Neural progenitor cell (in vitro differentiated cells): ENCODE results near the gene GPATCH1. TPM values are rescaled to one million over a fixed set of nuclear protein-coding genes. Genes with fewer than 3 reads are reported as not detected.
A peak's percentile ranks its signal among the peaks of the same experiment; 100 is the strongest.

Experiments used
- DNase-seq: peaks from one replicate; pipeline ENCODE4 v3.0.0-alpha.2; 2016; ENCODE audit warnings: low spot score
- H2AFZ ChIP-seq: fragments of 200-600 bp; sonication (generic); replicated peaks from 2 replicates; pipeline ENCODE4 v1.6.1; 2016; ENCODE audit warnings: antibody characterized with exemption
- H3F3A ChIP-seq: fragments of 200-600 bp; sonication (generic); 2 replicates; pipeline ENCODE4 v1.6.1; 2016; ENCODE audit warnings: antibody characterized with exemption, low read depth
- H3K27ac ChIP-seq: fragments of 200-600 bp; sonication (generic); 2 replicates; pipeline ENCODE4 v1.5.1; 2016; ENCODE audit warnings: mild to moderate bottlenecking
- H3K27me3 ChIP-seq: fragments of 200-600 bp; sonication (generic); 2 replicates; pipeline ENCODE4 v1.6.1; 2016; ENCODE audit warnings: mild to moderate bottlenecking, moderate library complexity
- H3K36me3 ChIP-seq: fragments of 200-600 bp; sonication (generic); 2 replicates; pipeline ENCODE4 v1.5.1; 2016
- H3K4me1 ChIP-seq: fragments of 200-600 bp; sonication (generic); 2 replicates; pipeline ENCODE4 v1.6.1; 2016; ENCODE audit warnings: mixed run types
- H3K4me2 ChIP-seq: fragments of 200-600 bp; sonication (generic); 2 replicates; pipeline ENCODE4 v1.6.1; 2016
- H3K4me3 ChIP-seq: fragments of 200-600 bp; sonication (generic); 2 replicates; pipeline ENCODE4 v1.5.1; 2016
- H3K79me2 ChIP-seq: fragments of 200-600 bp; sonication (generic); 2 replicates; pipeline ENCODE4 v1.6.1; 2016; ENCODE audit warnings: low read depth
- H3K9ac ChIP-seq: fragments of 200-600 bp; sonication (generic); 2 replicates; pipeline ENCODE4 v1.6.1; 2016
- H3K9me3 ChIP-seq: fragments of 200-600 bp; sonication (generic); 2 replicates; pipeline ENCODE4 v1.5.1; 2016; ENCODE audit warnings: low read depth
- H4K20me1 ChIP-seq: fragments of 200-600 bp; sonication (generic); 2 replicates; pipeline ENCODE4 v1.6.1; 2016; ENCODE audit warnings: low read depth
- H3K27ac Mint-ChIP-seq: 3 replicates; pipeline ENCODE4 v1.8.0; 2021; ENCODE audit warnings: mixed read lengths
- H3K27me3 Mint-ChIP-seq: 2 replicates; pipeline ENCODE4 v1.8.0; 2022; ENCODE audit warnings: low read depth, mild to moderate bottlenecking, inconsistent platforms, moderate library complexity, mixed read lengths; ENCODE audit not compliant: insufficient read depth
- H3K36me3 Mint-ChIP-seq: 3 replicates; pipeline ENCODE4 v1.8.0; 2021; ENCODE audit warnings: mixed read lengths
- H3K4me1 Mint-ChIP-seq: 3 replicates; pipeline ENCODE4 v1.8.0; 2021; ENCODE audit warnings: mixed read lengths
- H3K4me3 Mint-ChIP-seq: 3 replicates; pipeline ENCODE4 v1.8.0; 2021; ENCODE audit warnings: mild to moderate bottlenecking, moderate library complexity, mixed read lengths
- H3K9me3 Mint-ChIP-seq: 3 replicates; pipeline ENCODE4 v1.8.0; 2020; ENCODE audit warnings: mixed read lengths
- CTCF ChIP-seq: fragments of 200-600 bp; sonication (generic); IDR thresholded peaks from 2 replicates; pipeline ENCODE4 v1.5.1; 2017; ENCODE audit warnings: antibody characterized with exemption, mild to moderate bottlenecking
- EZH2 ChIP-seq: fragments of 200-600 bp; sonication (generic); IDR thresholded peaks from 2 replicates; pipeline ENCODE4 v1.6.1; 2017; ENCODE audit warnings: antibody characterized with exemption, mild to moderate bottlenecking, moderate library complexity
- EZH2phosphoT487 ChIP-seq: fragments of 200-600 bp; sonication (generic); IDR thresholded peaks from 2 replicates; pipeline ENCODE4 v1.6.1; 2017; ENCODE audit warnings: antibody characterized with exemption
- total RNA-seq: library from RNA; depleted of rRNA; stranded (reverse); fragments of >200 nt; gene quantifications from 2 replicates; pipeline ENCODE4 v1.2.3, GENCODE V29; 2015; ENCODE audit warnings: low replicate concordance

Gene GPATCH1
- total RNA-seq, 1 donor from 2014 or later = 7.0 TPM

GRCh38 chr19:33052352-33052972 lies 28.5 kb upstream of the GPATCH1 start:
- Histone ChIP-seq H3K4me3 (no peak overlapping the region), H2AFZ (no peak overlapping the region), H4K20me1 (peaks cover 2% of the 10 kb centered on the region), H3K27me3 (no peaks in the 10 kb centered on the region), H3K36me3 (no peaks in the 10 kb centered on the region), H3K9ac (no peak overlapping the region), H3K79me2 (peaks cover 87% of the 10 kb centered on the region), H3K4me2 (no peak overlapping the region), H3K27ac (no peak overlapping the region), H3K4me1 (peaks cover 22% of the 10 kb centered on the region), H3F3A (peaks cover 26% of the 10 kb centered on the region), H3K9me3 (no peaks in the 10 kb centered on the region)
- no peak overlapping the region for H3K4me3 Mint-ChIP-seq
- peaks cover 15% of the 10 kb centered on the region for H3K4me1 Mint-ChIP-seq
- no peak for TF ChIP-seq CTCF
- no peak for TF ChIP-seq EZH2
- TF ChIP-seq EZH2phosphoT487 = no peak
- H3K36me3 Mint-ChIP-seq = peaks cover 2% of the 10 kb centered on the region
- H3K27ac Mint-ChIP-seq = peak overlapping the region; percentile 60
- H3K9me3 Mint-ChIP-seq = no peaks in the 10 kb centered on the region
- no peak for DNase-seq
- peaks cover 3% of the 10 kb centered on the region for H3K27me3 Mint-ChIP-seq

- Histone ChIP-seq H4K20me1 (peaks cover 11% of the 10 kb centered on the region), H2AFZ (no peak overlapping the region), H3K79me2 (peaks cover 87% of the 10 kb centered on the region), H3K27ac (no peak overlapping the region), H3K36me3 (no peaks in the 10 kb centered on the region), H3F3A (peaks cover 46% of the 10 kb centered on the region), H3K4me1 (peaks cover 12% of the 10 kb centered on the region), H3K4me3 (no peak overlapping the region), H3K9ac (no peak overlapping the region), H3K4me2 (no peak overlapping the region), H3K27me3 (no peaks in the 10 kb centered on the region), H3K9me3 (no peaks in the 10 kb centered on the region)
- Mint-ChIP-seq H3K36me3 (no peaks in the 10 kb centered on the region), H3K4me3 (no peak overlapping the region), H3K9me3 (no peaks in the 10 kb centered on the region), H3K27ac (no peak overlapping the region), H3K27me3 (peaks cover 3% of the 10 kb centered on the region), H3K4me1 (peaks cover 32% of the 10 kb centered on the region)
- no peak for DNase-seq
- TF ChIP-seq EZH2 (no peak), CTCF (no peak), EZH2phosphoT487 (no peak)
Observed at GRCh38 chr19:33054623-33055022, 26.4 kb upstream of the GPATCH1 start.

GRCh38 chr19:33055718-33056117 lies 25.3 kb upstream of the GPATCH1 start:
- Histone ChIP-seq H3K9me3 (no peaks in the 10 kb centered on the region), H3K27ac (peak overlapping the region; percentile 93), H3K9ac (no peak overlapping the region), H3K36me3 (no peaks in the 10 kb centered on the region), H3K4me2 (peak overlapping the region; percentile 71), H3K4me1 (peaks cover 15% of the 10 kb centered on the region), H3K27me3 (no peaks in the 10 kb centered on the region), H4K20me1 (peaks cover 13% of the 10 kb centered on the region), H2AFZ (no peak overlapping the region), H3K79me2 (peaks cover 87% of the 10 kb centered on the region), H3F3A (peaks cover 51% of the 10 kb centered on the region), H3K4me3 (peak overlapping the region; percentile 14)
- H3K4me1 Mint-ChIP-seq = peaks cover 40% of the 10 kb centered on the region
- no peaks in the 10 kb centered on the region for H3K9me3 Mint-ChIP-seq
- TF ChIP-seq CTCF = no peak
- no peak for TF ChIP-seq EZH2phosphoT487
- no peak for TF ChIP-seq EZH2
- peak overlapping the region; percentile 22 for H3K27ac Mint-ChIP-seq
- no peak overlapping the region for H3K4me3 Mint-ChIP-seq
- no peaks in the 10 kb centered on the region for H3K36me3 Mint-ChIP-seq
- peaks cover 7% of the 10 kb centered on the region for H3K27me3 Mint-ChIP-seq
- peak; percentile 59 for DNase-seq
